Endothelial cell of umbilical vein (primary cell): ENCODE measurements around the gene COL5A1. TPM values are rescaled to one million over a fixed set of nuclear protein-coding genes. Genes with fewer than 3 reads are reported as not detected.

Experiments used
- BruUV-seq: library from RNA; stranded (reverse); fragments of 400-500 nt; replicated peaks from 2 replicates; lab custom pipeline; 2021; lab: Mats Ljungman, UMichigan
- CTCF ChIA-PET: fragments of 300-600, 350-600 bp; sonication (Branson Sonifier 250); formaldehyde crosslinking; loops from one replicate; lab custom pipeline; 2021; ENCODE audit warnings: antibody characterized with exemption, inconsistent platforms; lab: Charles Lee
- POLR2A ChIA-PET: fragments of 300-600, 350-600 bp; sonication (Branson Sonifier 250); formaldehyde crosslinking; loops from one replicate; lab custom pipeline; 2021; ENCODE audit warnings: antibody characterized with exemption, inconsistent platforms; lab: Charles Lee
- DNase-seq: peaks from one replicate; pipeline ENCODE4 v3.0.0-alpha.2; 2011; ENCODE audit warnings: low read depth, low spot score
- FAIRE-seq: peaks from 2 replicates; lab custom pipeline; 2011; peaks lifted over from hg19 to GRCh38; lab: Jason Lieb, UNC
- H2AFZ ChIP-seq: 2 replicates; pipeline ENCODE4 v1.6.0; 2012; ENCODE audit warnings: low read depth, low read length, control low read depth, inconsistent platforms
- H3K27ac ChIP-seq: 2 replicates; pipeline ENCODE4 v1.5.1; 2011; ENCODE audit warnings: low read depth, mild to moderate bottlenecking, control low read depth, low read length, moderate library complexity; ENCODE audit not compliant: insufficient read depth
- H3K27me3 ChIP-seq, 2 experiments: 2 replicates each; pipeline versions ENCODE4 v1.6.0 to v1.6.1; 2011; ENCODE audit warnings: low read length in 2 of 2, mixed read lengths in 1 of 2; ENCODE audit not compliant: control insufficient read depth in 2 of 2, insufficient read depth in 2 of 2
- H3K36me3 ChIP-seq, 2 experiments: 2 replicates in 1 of 2; 3 replicates in 1 of 2; pipeline ENCODE4 v1.5.1; 2011; ENCODE audit warnings: low read length in 2 of 2, mild to moderate bottlenecking in 1 of 2, moderate library complexity in 1 of 2; ENCODE audit not compliant: control insufficient read depth in 2 of 2, insufficient read depth in 2 of 2; ENCODE audit errors: extremely low read depth in 1 of 2
- H3K4me1 ChIP-seq: 3 replicates; pipeline ENCODE4 v1.5.1; 2011; ENCODE audit warnings: mild to moderate bottlenecking, low read length; ENCODE audit not compliant: control insufficient read depth, insufficient read depth; ENCODE audit errors: extremely low read depth
- H3K4me2 ChIP-seq: 2 replicates; pipeline ENCODE4 v1.6.1; 2011; ENCODE audit warnings: low read length, control low read depth, mixed read lengths; ENCODE audit not compliant: insufficient read depth
- H3K4me3 ChIP-seq, 3 experiments: fragments of 200-600 bp in 1 of 3; sonication (generic), shearing (Covaris generic) in 1 of 3; replicated peaks in 1 of 3; 2 replicates each; pipeline ENCODE4 v1.5.1; 2011 to 2016; ENCODE audit warnings: control low read depth in 3 of 3, low read length in 3 of 3, mild to moderate bottlenecking in 2 of 3, inconsistent platforms in 1 of 3, low read depth in 1 of 3, moderate library complexity in 1 of 3; ENCODE audit not compliant: insufficient read depth in 1 of 3
- H3K79me2 ChIP-seq: 2 replicates; pipeline ENCODE4 v1.6.0; 2012; ENCODE audit warnings: low read length, inconsistent platforms; ENCODE audit not compliant: control insufficient read depth, insufficient read depth
- H3K9ac ChIP-seq: replicated peaks from 2 replicates; pipeline ENCODE3; 2011; ENCODE audit warnings: low read length, control low read depth; ENCODE audit not compliant: insufficient read depth; ENCODE audit errors: extremely low read depth
- H3K9me1 ChIP-seq: replicated peaks from 3 replicates; pipeline ENCODE4 v1.6.0; 2011; ENCODE audit warnings: mild to moderate bottlenecking, low read length; ENCODE audit not compliant: control insufficient read depth, insufficient read depth; ENCODE audit errors: extremely low read depth
- H3K9me3 ChIP-seq: replicated peaks from 2 replicates; pipeline ENCODE4 v1.5.1; 2012; ENCODE audit warnings: low read length, inconsistent platforms; ENCODE audit not compliant: control insufficient read depth, insufficient read depth
- H4K20me1 ChIP-seq: replicated peaks from 2 replicates; pipeline ENCODE3; 2011; ENCODE audit warnings: mild to moderate bottlenecking, low read length; ENCODE audit not compliant: control insufficient read depth, insufficient read depth; ENCODE audit errors: extremely low read depth
- EZH2 ChIP-seq: IDR thresholded peaks from 2 replicates; pipeline ENCODE4 v1.6.1; 2012; ENCODE audit warnings: borderline replicate concordance, low read depth, mild to moderate bottlenecking, moderate library complexity, low read length, inconsistent platforms; ENCODE audit not compliant: severe bottlenecking
- FOS ChIP-seq: IDR thresholded peaks from 2 replicates; pipeline ENCODE4 v1.6.1; 2011; ENCODE audit warnings: mild to moderate bottlenecking, low read length, moderate library complexity, borderline replicate concordance; ENCODE audit not compliant: insufficient read depth
- GATA2 ChIP-seq: IDR thresholded peaks from 2 replicates; pipeline ENCODE4 v1.7.0; 2011; ENCODE audit warnings: low read depth, mild to moderate bottlenecking, moderate library complexity, mixed read lengths, low read length; ENCODE audit not compliant: insufficient read length, insufficient read depth
- JUN ChIP-seq: IDR thresholded peaks from 2 replicates; pipeline ENCODE4 v1.6.1; 2011; ENCODE audit warnings: borderline replicate concordance, low read depth; ENCODE audit not compliant: insufficient read length, insufficient read depth
- MYC ChIP-seq: IDR thresholded peaks from one replicate; pipeline ENCODE4 v1.6.1; 2011; ENCODE audit warnings: mild to moderate bottlenecking, low read depth, low read length
- POLR2A ChIP-seq: IDR thresholded peaks from 2 replicates; pipeline ENCODE4 v1.6.1; 2012; ENCODE audit warnings: low read depth, mild to moderate bottlenecking, control low read depth, low read length
- POLR2AphosphoS5 ChIP-seq: IDR thresholded peaks from 2 replicates; pipeline ENCODE4 v1.6.1; 2012; ENCODE audit warnings: low read depth, mild to moderate bottlenecking, control low read depth, low read length, moderate library complexity; ENCODE audit not compliant: insufficient read depth
- dilution Hi-C: fragments of 300-500 bp; cut with MboI; formaldehyde crosslinking; loops from one replicate; pipeline ENCODE4 v1.15.0; 2019; ENCODE audit warnings: low sequenced_read_pairs; ENCODE audit not compliant: extremely low pct_ligation_motif_present
- intact Hi-C: fragments of 100-400 bp; cut with micrococcal nuclease; formaldehyde crosslinking; loops from one replicate; pipeline ENCODE4 v1.10.0; 2022
- polyA plus RNA-seq, 4 experiments: library from polyadenylated mRNA; depleted of rRNA in 3 of 4; stranded (reverse) in 3 of 4; unstranded in 1 of 4; fragments of >200 nt; gene quantifications; 2 replicates each; pipeline versions ENCODE4 v1.2.1 to v1.2.3, GENCODE V29; 2011 to 2012; ENCODE audit warnings: missing spikeins in 1 of 4
- total RNA-seq: library from RNA; stranded (reverse); gene quantifications from 2 replicates; pipeline ENCODE4 v1.2.3, GENCODE V29; 2021
- TF ChIP-seq, protein P1 (sequence below), 2 donors: IDR thresholded peaks; 1 replicate in 1 of 2; 2 replicates in 1 of 2; pipeline ENCODE4 v1.5.1; 2011; ENCODE audit warnings: low read length in 2 of 2, mild to moderate bottlenecking in 2 of 2, moderate library complexity in 2 of 2, control low read depth in 1 of 2, inconsistent platforms in 1 of 2, low read depth in 1 of 2; ENCODE audit not compliant: insufficient read depth in 1 of 2; ENCODE audit errors: extremely low read depth in 1 of 2
- TF ChIP-seq, protein P2 (sequence below): IDR thresholded peaks from 2 replicates; pipeline ENCODE4 v1.6.1; 2011; ENCODE audit not compliant: insufficient read depth, insufficient read length

The COL5A1 gene
- total and polyA plus RNA-seq, 2 donors (not counting 3 experiments of a cell fraction or from before 2014, with no cell fraction given), result 97.4 to 175 TPM

DNA sequence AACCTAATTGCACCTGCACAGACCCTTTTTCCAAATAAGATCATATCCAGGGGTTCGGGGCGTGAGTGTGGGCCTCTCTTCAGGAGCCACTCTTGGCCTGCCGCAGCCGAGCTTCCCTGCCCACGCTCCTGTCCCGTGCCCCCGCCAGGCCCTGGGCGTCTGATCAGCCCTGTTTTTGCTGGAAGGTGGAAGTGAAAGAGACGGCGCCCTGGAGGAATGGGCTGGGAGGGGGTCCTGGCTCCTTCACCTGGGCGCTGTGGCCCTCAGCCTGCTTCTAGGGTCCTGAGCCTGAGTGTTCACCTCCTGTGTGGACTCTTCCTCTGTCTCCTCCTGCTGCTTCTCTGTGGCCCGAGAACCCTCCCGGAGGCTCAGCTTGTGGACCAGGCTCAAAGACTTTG lies 11.2 kb upstream of the COL5A1 start:
- Histone ChIP-seq H2AFZ (no peak overlapping the region), H3K4me1 (peaks cover 11% of the 10 kb centered on the region), H3K9me1 (no peaks in the 10 kb centered on the region), H4K20me1 (no peaks in the 10 kb centered on the region), H3K36me3 (no peaks in the 10 kb centered on the region), H3K4me3 (no peak overlapping the region), H3K79me2 (no peaks in the 10 kb centered on the region), H3K27ac (no peak overlapping the region), H3K9me3 (no peaks in the 10 kb centered on the region), H3K4me2 (no peak overlapping the region), H3K27me3 (no peaks in the 10 kb centered on the region), H3K9ac (no peak overlapping the region)
- BruUV-seq, result no TSS peak
- TF ChIP-seq MYC (no peak), EZH2 (no peak), JUN (no peak), GATA2 (no peak), POLR2AphosphoS5 (no peak), POLR2A (no peak), FOS (no peak)
- TF ChIP-seq, protein P1, sequence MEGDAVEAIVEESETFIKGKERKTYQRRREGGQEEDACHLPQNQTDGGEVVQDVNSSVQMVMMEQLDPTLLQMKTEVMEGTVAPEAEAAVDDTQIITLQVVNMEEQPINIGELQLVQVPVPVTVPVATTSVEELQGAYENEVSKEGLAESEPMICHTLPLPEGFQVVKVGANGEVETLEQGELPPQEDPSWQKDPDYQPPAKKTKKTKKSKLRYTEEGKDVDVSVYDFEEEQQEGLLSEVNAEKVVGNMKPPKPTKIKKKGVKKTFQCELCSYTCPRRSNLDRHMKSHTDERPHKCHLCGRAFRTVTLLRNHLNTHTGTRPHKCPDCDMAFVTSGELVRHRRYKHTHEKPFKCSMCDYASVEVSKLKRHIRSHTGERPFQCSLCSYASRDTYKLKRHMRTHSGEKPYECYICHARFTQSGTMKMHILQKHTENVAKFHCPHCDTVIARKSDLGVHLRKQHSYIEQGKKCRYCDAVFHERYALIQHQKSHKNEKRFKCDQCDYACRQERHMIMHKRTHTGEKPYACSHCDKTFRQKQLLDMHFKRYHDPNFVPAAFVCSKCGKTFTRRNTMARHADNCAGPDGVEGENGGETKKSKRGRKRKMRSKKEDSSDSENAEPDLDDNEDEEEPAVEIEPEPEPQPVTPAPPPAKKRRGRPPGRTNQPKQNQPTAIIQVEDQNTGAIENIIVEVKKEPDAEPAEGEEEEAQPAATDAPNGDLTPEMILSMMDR (IDR thresholded peaks at IDR 0.05; ENCODE audit: extremely low read depth in 1 of 2, insufficient read depth in 1 of 2, low read depth in 1 of 2, low read length in 2 of 2), result no peak
- TF ChIP-seq, protein P2, sequence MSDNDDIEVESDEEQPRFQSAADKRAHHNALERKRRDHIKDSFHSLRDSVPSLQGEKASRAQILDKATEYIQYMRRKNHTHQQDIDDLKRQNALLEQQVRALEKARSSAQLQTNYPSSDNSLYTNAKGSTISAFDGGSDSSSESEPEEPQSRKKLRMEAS, result no peak
- intact Hi-C loops (no loop called here), dilution Hi-C loops (no loop called here)
- FAIRE-seq (no peak), DNase-seq (no peak)
- ChIA-PET POLR2A (no interaction called here), CTCF (no interaction called here)
